Kidney (tissue), 14 donors: Measurements from ENCODE around the gene DZIP3. TPM values are rescaled to one million over a fixed set of nuclear protein-coding genes. Genes with fewer than 3 reads are reported as not detected.
A peak's percentile ranks its signal among the peaks of the same experiment; 100 is the strongest.

Source experiments
- DNase-seq, 5 donors: peaks; one replicate each; pipeline ENCODE4 v3.0.0-alpha.2; 2013 to 2020
- FAIRE-seq: peaks from 2 replicates; lab custom pipeline; 2012; peaks lifted over from hg19 to GRCh38; lab: Jason Lieb, UNC
- H3K27ac ChIP-seq, 2 donors: one replicate each; pipeline ENCODE4 v1.7.0; 2013; ENCODE audit warnings: low read depth in 2 of 2, low read length in 2 of 2, inconsistent platforms in 1 of 2
- H3K27me3 ChIP-seq: one replicate; pipeline ENCODE4 v1.7.1; 2013; ENCODE audit warnings: low read length, inconsistent platforms; ENCODE audit not compliant: control insufficient read depth, insufficient read depth
- H3K36me3 ChIP-seq, 3 donors: one replicate each; pipeline versions ENCODE4 v1.7.0 to v1.7.1; 2013; ENCODE audit warnings: low read length in 3 of 3, control low read depth in 1 of 3, inconsistent platforms in 1 of 3; ENCODE audit not compliant: insufficient read depth in 3 of 3, control insufficient read depth in 2 of 3
- H3K4me1 ChIP-seq, 3 donors: one replicate each; pipeline versions ENCODE4 v1.7.0 to v1.7.1; 2013; ENCODE audit warnings: low read length in 3 of 3, inconsistent platforms in 1 of 3, low read depth in 1 of 3; ENCODE audit not compliant: control insufficient read depth in 2 of 3, insufficient read depth in 2 of 3
- H3K4me3 ChIP-seq, 3 donors: one replicate each; pipeline versions ENCODE4 v1.7.0 to v1.8.1; 2013; ENCODE audit warnings: low read length in 3 of 3, control low read depth in 1 of 3, inconsistent platforms in 1 of 3
- H3K9ac ChIP-seq, 3 donors: one replicate each; pipeline versions ENCODE4 v1.7.0 to v1.7.1; 2013; ENCODE audit warnings: low read length in 3 of 3, control low read depth in 1 of 3, inconsistent platforms in 1 of 3
- H3K9me3 ChIP-seq, 3 donors: one replicate each; pipeline versions ENCODE4 v1.7.0 to v1.7.1; 2013; ENCODE audit warnings: low read length in 3 of 3, control low read depth in 1 of 3, inconsistent platforms in 1 of 3; ENCODE audit not compliant: control insufficient read depth in 2 of 3, insufficient read depth in 1 of 3
- CTCF ChIP-seq: IDR thresholded peaks from 3 replicates; pipeline ENCODE4 v1.5.1; 2012; ENCODE audit warnings: mild to moderate bottlenecking, moderate library complexity, borderline replicate concordance; ENCODE audit not compliant: insufficient read depth; ENCODE audit errors: extremely low read depth
- intact Hi-C: fragments of 100-400 bp; cut with DNase I; formaldehyde crosslinking; loops from one replicate; pipeline ENCODE4 v1.11.1; 2022
- polyA plus RNA-seq: library from polyadenylated mRNA; stranded (reverse); fragments of 350-450 nt; fragmentation: Illumina TruSeq; extraction: RNeasy Lipid Tissue Mini Kit (QIAGEN cat#74804); gene quantifications from one replicate; pipeline ENCODE4 v1.2.3, GENCODE V29; 2014; ENCODE audit warnings: low read depth, low replicate concordance; ENCODE audit not compliant: insufficient read depth
- total RNA-seq: library from RNA; stranded (reverse); fragmentation: NEBNext Ultra II Directional; extraction: Animal tissue kit (Norgen Biotek cat#: 25700); gene quantifications from one replicate; pipeline ENCODE4 v1.2.1, GENCODE V29; 2021
- donor health status: control.
- donor health status: control.
- donor health status: control.
- donor health status: control.
- donor health status: control.
- donor health status: DM: yes; HTN: yes; CAD: no.
- donor health status: Normal renal cell carcinoma (clear cell type).

The DZIP3 gene
- total and polyA plus RNA-seq, 2 donors from 2014 or later, result 9.4 to 15.5 TPM

- FAIRE-seq (no peak), DNase-seq (no peak)
- Histone ChIP-seq H3K9me3 (no peaks in the 10 kb centered on the region), H3K9ac (no peak overlapping the region), H3K27me3 (no peaks in the 10 kb centered on the region), H3K27ac (no peak overlapping the region), H3K36me3 (peaks cover 0 to 2% (median 0%) of the 10 kb centered on the region in 3 donors), H3K4me1 (no peaks in the 10 kb centered on the region), H3K4me3 (no peak overlapping the region)
- TF ChIP-seq CTCF, result no peak
- intact Hi-C loops, result loop anchor here (10.0 kb wide), 1 partner anchor 247 kb away; no protein-coding TSS in a partner anchor
Observed at GRCh38 chr3:108667312-108667711, 77.8 kb downstream of the DZIP3 start.

GRCh38 chr3:108669208-108669607 lies 79.7 kb downstream of the DZIP3 start:
- H3K36me3 ChIP-seq, result peaks cover 0 to 2% (median 0%) of the 10 kb centered on the region in 3 donors
- H3K4me1 ChIP-seq, result no peaks in the 10 kb centered on the region
- intact Hi-C loops, result loop anchor here (10.0 kb wide), 1 partner anchor 246 kb away; no protein-coding TSS in a partner anchor
- no peak overlapping the region for H3K27ac ChIP-seq
- DNase-seq (peak in 1 of 5 donors; percentile 1), FAIRE-seq (no peak)
- H3K9ac ChIP-seq, result no peak overlapping the region
- TF ChIP-seq CTCF, result no peak
- no peaks in the 10 kb centered on the region for H3K27me3 ChIP-seq
- H3K9me3 ChIP-seq, result no peaks in the 10 kb centered on the region
- H3K4me3 ChIP-seq, result no peak overlapping the region

- no peak for TF ChIP-seq CTCF
- H3K4me3 ChIP-seq, result no peak overlapping the region
- no peaks in the 10 kb centered on the region for H3K4me1 ChIP-seq
- H3K27me3 ChIP-seq, result no peaks in the 10 kb centered on the region
- no peak overlapping the region for H3K27ac ChIP-seq
- FAIRE-seq, result no peak
- H3K9ac ChIP-seq, result no peak overlapping the region
- DNase-seq, result no peak
- intact Hi-C loops, result no loop called here
- H3K9me3 ChIP-seq, result no peaks in the 10 kb centered on the region
- H3K36me3 ChIP-seq, result peaks cover 0 to 3% (median 2%) of the 10 kb centered on the region in 3 donors
Observed at GRCh38 chr3:108672701-108673100, 83.2 kb downstream of the DZIP3 start.
